ENCODE results near the gene ARL8B.

The ARL8B gene

GRCh38 chr3:5212628-5213573 is 90.8 kb downstream of the ARL8B start:
- no peak for DNase-seq (ENCODE audit: low read depth)

GRCh38 chr3:5213574-5213966 is 91.5 kb downstream of the ARL8B start:
- no peak for DNase-seq (ENCODE audit: low read depth)

GRCh38 chr3:5214352-5214751 is 92.3 kb downstream of the ARL8B start:
- no peak for DNase-seq (ENCODE audit: low read depth)

- DNase-seq (ENCODE audit: low read depth) = no peak
Measured at GRCh38 chr3:5217824-5218595, 95.9 kb downstream of the ARL8B start.

- no peak for DNase-seq (ENCODE audit: low read depth)
Measured at GRCh38 chr3:5218815-5219214, 96.7 kb downstream of the ARL8B start.

- DNase-seq (ENCODE audit: low read depth) = no peak
Measured at GRCh38 chr3:5219216-5219615, 97.1 kb downstream of the ARL8B start.

GRCh38 chr3:5220193-5220592 is 98.1 kb downstream of the ARL8B start:
- DNase-seq (ENCODE audit: low read depth) = no peak

GRCh38 chr3:5220667-5221431 is 98.8 kb downstream of the ARL8B start:
- no peak for DNase-seq (ENCODE audit: low read depth)

GRCh38 chr3:5221701-5222100 is 99.6 kb downstream of the ARL8B start:
- DNase-seq (ENCODE audit: low read depth) = no peak

GRCh38 chr3:5222283-5223005 is 100.4 kb downstream of the ARL8B start:
- DNase-seq (ENCODE audit: low read depth) = no peak

GRCh38 chr3:5226783-5227182 is 104.7 kb downstream of the ARL8B start:
- no peak for DNase-seq (ENCODE audit: low read depth)

GRCh38 chr3:5227812-5228211 is 105.7 kb downstream of the ARL8B start:
- no peak for DNase-seq (ENCODE audit: low read depth)

GRCh38 chr3:5229414-5229813 is 107.3 kb downstream of the ARL8B start:
- DNase-seq (ENCODE audit: low read depth) = no peak

Measured in stimulated activated CD8-positive, alpha-beta memory T cell treated with anti-CD3 and anti-CD28 coated beads, Interleukin-7, amount 100 ng/mL, for 24 hours (primary cell).